ENCODE measurements around the gene NCAPD2. TPM values are rescaled to one million over a fixed set of nuclear protein-coding genes. Genes with fewer than 3 reads are reported as not detected.

NCAPD2 gene
- total RNA-seq, 1 experiment from 2014 or later, result 266 TPM

- TF ChIP-seq, protein P1, sequence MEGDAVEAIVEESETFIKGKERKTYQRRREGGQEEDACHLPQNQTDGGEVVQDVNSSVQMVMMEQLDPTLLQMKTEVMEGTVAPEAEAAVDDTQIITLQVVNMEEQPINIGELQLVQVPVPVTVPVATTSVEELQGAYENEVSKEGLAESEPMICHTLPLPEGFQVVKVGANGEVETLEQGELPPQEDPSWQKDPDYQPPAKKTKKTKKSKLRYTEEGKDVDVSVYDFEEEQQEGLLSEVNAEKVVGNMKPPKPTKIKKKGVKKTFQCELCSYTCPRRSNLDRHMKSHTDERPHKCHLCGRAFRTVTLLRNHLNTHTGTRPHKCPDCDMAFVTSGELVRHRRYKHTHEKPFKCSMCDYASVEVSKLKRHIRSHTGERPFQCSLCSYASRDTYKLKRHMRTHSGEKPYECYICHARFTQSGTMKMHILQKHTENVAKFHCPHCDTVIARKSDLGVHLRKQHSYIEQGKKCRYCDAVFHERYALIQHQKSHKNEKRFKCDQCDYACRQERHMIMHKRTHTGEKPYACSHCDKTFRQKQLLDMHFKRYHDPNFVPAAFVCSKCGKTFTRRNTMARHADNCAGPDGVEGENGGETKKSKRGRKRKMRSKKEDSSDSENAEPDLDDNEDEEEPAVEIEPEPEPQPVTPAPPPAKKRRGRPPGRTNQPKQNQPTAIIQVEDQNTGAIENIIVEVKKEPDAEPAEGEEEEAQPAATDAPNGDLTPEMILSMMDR (conservative IDR thresholded peaks at IDR 0.05), result no peak
- no peak for TF ChIP-seq EZH2 (IDR thresholded peaks at IDR 0.05; ENCODE audit: low read depth)
- no peak for DNase-seq
- Histone ChIP-seq H3K4me2 (no peak overlapping the region), H3K9me3 (ENCODE audit: insufficient read depth, low read depth) (no peaks in the 10 kb centered on the region), H3F3A (ENCODE audit: insufficient read depth, low read depth) (peaks cover 44% of the 10 kb centered on the region), H2AFZ (no peak overlapping the region), H3K79me2 (ENCODE audit: low read depth) (peaks cover 2% of the 10 kb centered on the region; the same call in 1 of the 2 replicates), H3K27me3 (ENCODE audit: insufficient read depth, low read depth) (no peaks in the 10 kb centered on the region), H3K4me3 (no peak overlapping the region), H3K27ac (no peak overlapping the region), H4K20me1 (ENCODE audit: insufficient read depth) (no peaks in the 10 kb centered on the region), H3K9me2 (ENCODE audit: insufficient read depth) (no peaks in the 10 kb centered on the region), H3K4me1 (replicated peaks; ENCODE audit: insufficient read depth) (peaks cover 19% of the 10 kb centered on the region), H3K36me3 (ENCODE audit: low read depth) (peaks cover 77% of the 10 kb centered on the region)
- no TSS peak for BruUV-seq (replicated peaks)
- ChIA-PET POLR2A (ENCODE audit: unreplicated experiment) (no interaction called here), CTCF (no interaction called here)
- intact Hi-C loops (cut with micrococcal nuclease; ENCODE audit: unreplicated experiment), result no loop called here
Measured at GRCh38 chr12:6524648-6525047, 30.7 kb downstream of the NCAPD2 start.

DNA sequence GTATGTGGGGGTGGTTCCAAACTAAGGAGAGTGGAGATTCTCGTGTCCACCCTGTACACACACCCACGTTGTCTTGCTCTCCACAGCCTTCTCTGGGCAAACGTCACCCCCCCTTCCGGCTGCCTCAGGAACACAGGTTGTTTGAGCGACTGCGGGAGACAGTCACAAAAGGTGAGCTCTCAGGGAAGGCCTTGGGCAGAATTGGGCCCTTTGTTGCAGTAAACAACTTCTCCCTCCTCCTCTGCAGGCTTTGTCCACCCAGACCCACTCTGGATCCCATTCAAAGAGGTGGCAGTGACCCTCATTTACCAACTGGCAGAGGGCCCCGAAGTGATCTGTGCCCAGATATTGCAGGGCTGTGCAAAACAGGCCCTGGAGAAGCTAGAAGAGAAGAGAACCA lies 32.3 kb downstream of the NCAPD2 start:
- H3K4me3 ChIP-seq, result no peak overlapping the region
- H2AFZ ChIP-seq, result no peak overlapping the region
- H3K4me2 ChIP-seq, result no peak overlapping the region
- ChIA-PET CTCF (interaction anchor here (1.5 kb wide), 1 partner anchor 12 kb away, joined by 5 read pairs; no protein-coding TSS in a partner anchor), POLR2A (ENCODE audit: unreplicated experiment) (no interaction called here)
- DNase-seq, result no peak
- H3K27me3 ChIP-seq (ENCODE audit: insufficient read depth, low read depth), result no peaks in the 10 kb centered on the region
- no peaks in the 10 kb centered on the region for H3K9me3 ChIP-seq (ENCODE audit: insufficient read depth, low read depth)
- BruUV-seq (replicated peaks), result no TSS peak
- peaks cover 17% of the 10 kb centered on the region; the same call in 1 of the 2 replicates for H3K79me2 ChIP-seq (ENCODE audit: low read depth)
- H3K9me2 ChIP-seq (ENCODE audit: insufficient read depth), result no peaks in the 10 kb centered on the region
- H3K36me3 ChIP-seq (ENCODE audit: low read depth), result peaks cover 79% of the 10 kb centered on the region
- peaks cover 60% of the 10 kb centered on the region for H3F3A ChIP-seq (ENCODE audit: insufficient read depth, low read depth)
- no peak overlapping the region for H3K27ac ChIP-seq
- intact Hi-C loops (cut with micrococcal nuclease; ENCODE audit: unreplicated experiment), result no loop called here
- peaks cover 34% of the 10 kb centered on the region for H3K4me1 ChIP-seq (replicated peaks; ENCODE audit: insufficient read depth)
- no peaks in the 10 kb centered on the region for H4K20me1 ChIP-seq (ENCODE audit: insufficient read depth)
- TF ChIP-seq, protein P1 (conservative IDR thresholded peaks at IDR 0.05), result no peak
- no peak for TF ChIP-seq EZH2 (IDR thresholded peaks at IDR 0.05; ENCODE audit: low read depth)

DNA sequence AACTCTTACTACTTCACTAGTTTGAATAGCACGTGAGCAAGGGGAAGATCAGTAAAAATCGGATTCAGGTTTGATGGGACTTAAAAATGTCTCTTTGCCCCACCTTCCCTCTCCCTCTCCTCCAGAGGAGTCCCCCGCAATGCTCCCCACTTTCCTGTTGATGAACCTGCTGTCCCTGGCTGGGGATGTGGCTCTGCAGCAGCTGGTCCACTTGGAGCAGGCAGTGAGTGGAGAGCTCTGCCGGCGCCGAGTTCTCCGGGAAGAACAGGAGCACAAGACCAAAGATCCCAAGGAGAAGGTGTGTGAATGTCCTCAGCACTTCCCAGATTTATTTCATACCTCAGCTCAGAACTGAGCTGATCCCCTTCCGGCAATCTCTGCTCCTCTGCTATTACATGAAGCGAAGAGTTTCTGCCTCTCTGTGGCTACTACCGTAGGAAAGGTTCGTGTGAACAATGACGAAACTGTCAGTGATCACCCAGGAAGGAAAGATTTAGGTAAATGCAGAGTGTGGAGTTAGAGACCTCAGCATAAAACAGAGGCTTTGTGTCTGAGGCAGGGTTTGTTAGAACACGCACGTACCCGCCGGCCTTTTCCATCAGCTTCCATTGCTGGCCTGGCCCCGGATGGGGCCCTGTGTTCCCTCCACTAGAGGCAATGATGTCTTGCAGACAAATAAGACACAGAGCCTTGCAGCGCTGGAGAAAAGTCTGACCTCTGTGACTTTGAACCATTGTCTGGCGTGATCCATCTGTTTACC lies 33.0 kb downstream of the NCAPD2 start:
- Histone ChIP-seq H2AFZ (no peak overlapping the region), H3K27ac (no peak overlapping the region), H3F3A (ENCODE audit: insufficient read depth, low read depth) (peaks cover 67% of the 10 kb centered on the region), H3K27me3 (ENCODE audit: insufficient read depth, low read depth) (no peaks in the 10 kb centered on the region), H3K4me3 (no peak overlapping the region), H3K36me3 (ENCODE audit: low read depth) (peaks cover 73% of the 10 kb centered on the region), H3K4me1 (replicated peaks; ENCODE audit: insufficient read depth) (peaks cover 42% of the 10 kb centered on the region), H3K9me2 (ENCODE audit: insufficient read depth) (no peaks in the 10 kb centered on the region), H3K79me2 (ENCODE audit: low read depth) (peaks cover 24% of the 10 kb centered on the region; the same call in 1 of the 2 replicates), H3K4me2 (no peak overlapping the region), H3K9me3 (ENCODE audit: insufficient read depth, low read depth) (no peaks in the 10 kb centered on the region), H4K20me1 (ENCODE audit: insufficient read depth) (no peaks in the 10 kb centered on the region)
- TF ChIP-seq, protein P1 (conservative IDR thresholded peaks at IDR 0.05), result no peak
- TF ChIP-seq EZH2 (IDR thresholded peaks at IDR 0.05; ENCODE audit: low read depth), result no peak
- CTCF ChIA-PET, result interaction anchor here (1.5 kb wide), 1 partner anchor 11 kb away, joined by 5 read pairs; no protein-coding TSS in a partner anchor
- POLR2A ChIA-PET (ENCODE audit: unreplicated experiment), result interaction anchor here (0.6 kb wide), 1 partner anchor 14 kb away, joined by 5 read pairs; no protein-coding TSS in a partner anchor
- intact Hi-C loops (cut with micrococcal nuclease; ENCODE audit: unreplicated experiment), result no loop called here
- no peak for DNase-seq
- BruUV-seq (replicated peaks), result no TSS peak
